NT2/D1 (cell line): Measurements from ENCODE around the gene ZNF697.

ENCODE experiments used
- YY1 ChIP-seq: IDR thresholded peaks from 2 replicates; pipeline ENCODE4 v1.6.1; 2011; ENCODE audit not compliant: insufficient read length, insufficient read depth
- ZNF274 ChIP-seq: IDR thresholded peaks from 2 replicates; pipeline ENCODE4 v1.6.1; 2011; ENCODE audit warnings: mild to moderate bottlenecking, low read depth, low read length

DNA sequence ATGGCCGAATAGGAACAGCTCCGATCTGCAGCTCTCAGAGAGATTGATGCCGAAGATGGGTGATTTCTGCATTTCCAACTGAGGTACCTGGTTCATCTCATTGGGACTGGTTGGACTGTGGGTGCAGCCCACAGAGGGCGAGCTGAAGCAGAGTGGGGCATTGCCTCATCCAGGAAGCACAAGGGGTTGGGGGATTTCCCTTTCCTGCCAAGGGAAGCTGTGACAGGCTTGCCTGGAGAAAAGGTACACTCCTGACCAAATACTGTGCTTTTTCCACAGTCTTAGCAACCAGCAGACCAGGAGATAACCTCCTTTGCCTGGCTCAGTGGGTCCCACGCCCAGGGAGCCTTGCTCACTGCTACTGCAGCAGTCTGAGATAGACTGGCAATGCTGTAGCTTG lies 74.2 kb downstream of the ZNF697 start:
- TF ChIP-seq ZNF274 (no peak), YY1 (no peak)
